GM18870 (cell line): ENCODE results near the gene CHAC1.

Source experiments
- ATAC-seq: cut with Tn5 transposase; IDR thresholded peaks from one replicate; pipeline ENCODE4 v1.9.1; 2021; ENCODE audit warnings: moderate library complexity; ENCODE audit not compliant: unreplicated experiment

The CHAC1 gene

DNA sequence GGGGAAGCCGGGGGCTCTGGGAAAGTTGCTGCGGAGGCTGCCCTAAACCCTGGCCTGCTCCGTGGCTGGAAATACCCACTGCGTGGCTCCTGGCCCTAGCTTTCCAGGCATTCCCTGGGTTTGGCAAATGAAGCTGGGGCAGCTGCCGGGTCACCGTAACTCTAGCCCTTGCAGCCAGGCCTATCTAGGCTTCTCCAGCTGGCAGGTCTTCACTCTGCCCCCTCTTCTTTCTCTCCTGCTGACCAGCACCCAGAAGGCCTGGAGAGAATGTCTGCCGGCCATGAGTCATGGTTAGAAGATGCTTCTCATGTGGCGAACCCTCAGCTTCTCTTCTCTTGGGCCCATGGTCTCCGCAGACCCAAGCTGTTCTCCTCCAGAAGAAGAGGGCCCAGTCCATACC is 29.7 kb upstream of the CHAC1 start:
- ATAC-seq = no peak

DNA sequence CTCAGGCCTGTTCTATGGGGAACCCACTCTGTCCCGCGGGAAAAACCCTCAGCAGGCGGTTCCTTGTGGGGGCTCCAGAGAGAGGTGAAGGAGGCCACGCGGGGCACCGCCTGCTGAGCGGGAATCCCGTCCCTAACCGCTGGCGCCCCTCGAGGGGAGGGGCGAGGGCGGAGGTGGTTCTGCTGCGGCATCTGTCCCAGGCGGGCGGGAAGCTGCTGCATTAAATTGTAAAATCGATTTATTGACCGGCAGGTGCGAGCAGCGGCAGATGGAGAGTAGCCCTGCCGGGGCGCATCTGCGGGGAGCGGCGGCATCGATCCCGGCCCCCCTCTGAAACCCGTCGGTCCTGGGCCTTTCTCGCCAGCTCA is 27.8 kb upstream of the CHAC1 start:
- no peak for ATAC-seq

DNA sequence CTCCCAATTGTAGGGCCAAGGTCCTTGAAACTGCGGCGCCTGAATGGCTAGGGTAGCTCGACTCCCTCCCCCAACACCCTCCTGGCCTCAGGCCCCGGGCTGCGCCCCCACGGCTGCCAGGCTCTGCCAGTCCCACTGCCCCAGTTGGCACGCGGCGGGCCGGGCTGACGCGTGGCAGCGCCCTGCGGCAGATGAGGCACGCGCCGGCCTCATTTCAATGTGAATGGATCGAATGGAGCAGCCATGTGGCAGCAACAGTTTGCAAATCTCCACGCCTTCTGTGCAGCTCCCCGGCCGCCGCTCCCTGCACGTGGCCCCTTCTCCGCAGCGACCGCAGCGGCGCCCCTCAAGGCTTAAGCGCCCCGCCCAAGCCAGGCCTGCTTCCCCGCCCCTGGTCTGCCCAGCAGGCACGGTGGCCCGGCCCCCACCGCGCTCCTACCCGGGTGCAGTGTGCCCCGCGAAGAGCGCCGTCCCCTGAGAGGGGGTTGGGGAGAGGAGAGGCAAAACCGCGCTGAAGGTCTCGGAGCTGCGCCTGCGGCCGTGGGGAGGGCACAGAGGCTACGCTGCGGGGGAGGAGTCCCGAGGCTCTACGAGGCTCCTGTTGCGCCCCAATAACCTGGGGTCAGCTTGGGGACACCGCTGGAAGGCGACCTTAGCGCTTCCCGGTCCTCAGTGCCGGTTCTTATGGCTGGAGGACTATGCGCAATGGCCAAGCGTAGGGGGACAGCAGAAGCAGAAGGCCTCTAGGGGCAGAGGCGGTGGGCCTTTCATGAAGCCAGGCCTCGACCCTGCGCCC is 27.2 kb upstream of the CHAC1 start:
- ATAC-seq = no peak

DNA sequence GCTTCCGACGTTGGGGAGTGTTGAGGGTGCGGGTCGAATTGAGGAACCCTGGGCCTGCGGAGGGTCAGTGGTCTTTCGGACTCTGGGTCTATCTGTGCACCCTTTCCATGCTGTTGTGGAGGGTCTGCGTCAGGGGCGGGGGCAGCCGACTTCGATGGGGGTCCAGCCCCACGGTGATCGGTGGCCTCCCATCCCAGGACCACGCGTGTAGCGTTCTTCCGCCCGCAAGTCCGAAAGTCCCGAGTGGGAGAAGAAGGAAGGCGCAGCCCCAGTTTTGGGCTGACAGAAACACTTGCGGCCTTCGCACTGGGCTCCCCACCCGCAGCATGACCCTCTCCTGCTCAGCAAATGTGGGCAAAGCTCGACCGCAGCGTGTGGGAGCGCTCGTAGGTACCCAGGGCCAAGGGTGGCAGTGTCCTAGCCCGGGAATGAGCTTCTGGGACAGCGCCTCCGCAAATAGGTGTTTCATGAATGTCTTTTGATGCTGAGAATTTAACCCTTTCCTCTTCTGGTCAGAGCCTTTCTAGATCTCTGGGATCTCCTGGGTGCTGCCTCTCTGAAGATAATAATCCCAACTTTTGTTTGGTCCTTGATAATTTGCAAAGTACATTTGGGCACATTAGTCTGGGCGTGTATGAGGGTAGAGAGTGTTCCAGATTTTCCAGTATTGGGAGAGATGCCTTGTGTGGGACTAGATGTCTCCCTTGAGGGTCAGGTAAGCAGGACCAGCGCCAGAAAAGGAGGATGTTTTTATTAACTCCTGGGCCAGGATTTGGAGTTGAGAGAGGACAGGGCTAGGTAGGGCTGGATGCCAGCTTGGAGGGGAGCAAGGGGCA is 26.4 kb upstream of the CHAC1 start:
- ATAC-seq = no peak

DNA sequence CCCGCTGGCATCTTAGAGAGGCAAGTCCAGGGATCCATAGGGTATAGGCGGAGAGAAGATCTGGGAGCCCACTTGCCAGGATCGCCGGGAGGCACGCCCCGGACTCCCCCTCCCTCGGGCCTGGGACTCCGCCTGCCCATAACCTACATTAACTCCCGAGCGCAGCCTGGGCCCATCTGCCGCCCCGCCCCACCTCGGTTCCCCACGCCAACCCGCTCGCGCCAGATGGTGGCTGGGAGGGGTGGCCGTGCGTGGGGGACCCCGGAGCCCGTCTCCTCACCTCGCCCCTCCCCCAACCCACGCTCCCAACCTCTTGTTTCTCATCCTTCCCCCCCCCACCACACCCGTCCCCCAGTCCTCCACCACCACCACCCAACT is 25.8 kb upstream of the CHAC1 start:
- ATAC-seq = no peak

DNA sequence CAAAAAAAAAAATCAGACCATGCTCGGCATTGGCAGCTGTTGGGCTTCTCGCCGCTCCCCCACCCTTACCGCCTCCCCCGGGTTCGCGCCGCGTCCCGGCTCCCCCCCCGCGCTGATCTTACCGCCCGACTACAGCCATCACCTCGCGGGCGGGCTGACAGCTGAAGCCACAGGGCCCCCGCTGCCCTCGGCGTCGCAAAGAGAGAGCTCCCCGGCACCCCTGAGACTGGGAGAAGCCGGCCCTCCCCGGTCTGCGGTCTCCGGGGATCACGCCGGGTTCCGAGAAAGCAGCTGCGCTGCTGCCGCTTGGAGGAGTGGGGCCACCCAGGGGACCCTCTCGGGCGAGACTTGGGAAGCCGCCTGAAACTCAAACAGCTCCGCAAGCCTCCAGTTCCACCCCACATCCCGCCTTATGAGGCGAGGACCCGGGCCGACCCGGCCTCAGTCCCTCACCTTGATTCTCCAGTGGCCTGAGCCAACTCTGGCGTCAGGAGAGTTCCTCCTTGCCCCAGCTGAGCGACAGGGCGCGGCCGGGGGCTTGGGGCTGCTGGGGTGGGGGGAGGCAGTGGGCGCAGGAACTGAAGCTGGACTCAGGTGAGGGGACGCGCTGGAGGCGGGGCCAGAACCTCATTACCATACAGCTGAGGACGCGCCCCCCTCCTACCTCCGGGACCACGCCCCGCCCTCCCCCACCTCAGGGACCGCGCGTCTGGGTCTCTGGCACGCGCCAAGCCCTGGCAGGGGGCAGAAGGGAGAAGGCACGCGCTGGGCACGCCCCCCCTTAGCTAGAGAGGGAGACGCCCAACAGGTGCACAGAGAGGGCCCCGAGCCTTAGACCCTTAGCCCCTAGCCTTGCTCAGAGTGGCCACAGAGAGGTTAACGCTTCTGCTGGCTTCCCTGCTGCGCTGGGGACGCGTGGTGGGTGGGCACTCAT is 25.1 kb upstream of the CHAC1 start:
- ATAC-seq = no peak

DNA sequence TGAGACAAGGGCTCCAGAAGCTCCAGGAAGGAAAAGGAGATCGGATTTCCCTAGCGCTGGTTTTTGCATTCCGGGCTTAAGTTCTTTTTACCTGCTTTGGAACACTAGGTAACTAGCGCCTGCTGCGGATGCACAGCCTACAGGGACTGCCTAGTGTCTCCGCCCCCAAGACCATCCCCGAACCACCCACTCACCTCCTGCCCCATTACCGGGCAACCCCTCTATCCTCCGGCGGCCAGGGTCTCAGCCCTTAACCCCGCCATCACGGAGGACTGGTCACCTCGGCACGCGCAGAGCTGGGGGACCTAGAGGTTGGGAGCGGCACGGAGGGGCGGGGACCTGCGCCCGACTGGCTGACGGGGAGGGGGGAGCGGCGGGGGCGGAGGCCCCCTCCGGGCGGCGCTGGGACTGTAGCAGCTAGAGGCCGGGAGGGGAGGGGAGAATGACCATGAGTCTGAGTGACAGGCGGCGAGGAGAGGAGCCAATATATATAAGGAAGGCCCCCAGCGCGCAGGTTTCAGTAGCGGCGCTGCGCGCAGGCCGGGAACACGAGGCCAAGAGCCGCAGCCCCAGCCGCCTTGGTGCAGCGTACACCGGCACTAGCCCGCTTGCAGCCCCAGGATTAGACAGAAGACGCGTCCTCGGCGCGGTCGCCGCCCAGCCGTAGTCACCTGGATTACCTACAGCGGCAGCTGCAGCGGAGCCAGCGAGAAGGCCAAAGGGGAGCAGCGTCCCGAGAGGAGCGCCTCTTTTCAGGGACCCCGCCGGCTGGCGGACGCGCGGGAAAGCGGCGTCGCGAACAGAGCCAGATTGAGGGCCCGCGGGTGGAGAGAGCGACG is 24.2 kb upstream of the CHAC1 start, which contains the start of gene DLL4:
TSS of gene DLL4 (plus strand) at position 520 of the 839 bp plus-strand sequence. CDS start 329 bp downstream, outside the sequence.
- ATAC-seq = no peak

DNA sequence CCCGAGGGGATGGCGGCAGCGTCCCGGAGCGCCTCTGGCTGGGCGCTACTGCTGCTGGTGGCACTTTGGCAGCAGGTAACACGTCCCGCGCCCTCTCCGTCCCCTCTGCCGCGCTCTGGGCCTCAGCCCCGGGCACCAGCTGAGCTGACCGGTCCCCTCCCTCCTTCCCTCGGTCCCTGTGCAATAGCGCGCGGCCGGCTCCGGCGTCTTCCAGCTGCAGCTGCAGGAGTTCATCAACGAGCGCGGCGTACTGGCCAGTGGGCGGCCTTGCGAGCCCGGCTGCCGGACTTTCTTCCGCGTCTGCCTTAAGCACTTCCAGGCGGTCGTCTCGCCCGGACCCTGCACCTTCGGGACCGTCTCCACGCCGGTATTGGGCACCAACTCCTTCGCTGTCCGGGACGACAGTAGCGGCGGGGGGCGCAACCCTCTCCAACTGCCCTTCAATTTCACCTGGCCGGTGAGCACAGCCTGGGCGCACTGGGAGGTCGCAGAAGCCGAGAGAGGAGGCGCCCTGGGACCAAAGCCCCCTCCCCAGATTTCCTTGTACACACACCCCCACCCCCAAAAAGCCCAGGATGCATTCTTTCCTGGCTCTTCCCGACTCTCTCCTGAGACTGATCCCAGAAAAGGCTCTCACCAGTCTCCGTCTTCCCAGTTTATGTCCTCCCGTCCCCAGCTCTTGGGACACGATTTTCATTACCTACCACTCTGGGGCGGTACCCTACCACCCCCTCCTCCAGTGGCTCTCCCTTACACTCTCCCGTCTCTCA is 23.4 kb upstream of the CHAC1 start:
- ATAC-seq = no peak

DNA sequence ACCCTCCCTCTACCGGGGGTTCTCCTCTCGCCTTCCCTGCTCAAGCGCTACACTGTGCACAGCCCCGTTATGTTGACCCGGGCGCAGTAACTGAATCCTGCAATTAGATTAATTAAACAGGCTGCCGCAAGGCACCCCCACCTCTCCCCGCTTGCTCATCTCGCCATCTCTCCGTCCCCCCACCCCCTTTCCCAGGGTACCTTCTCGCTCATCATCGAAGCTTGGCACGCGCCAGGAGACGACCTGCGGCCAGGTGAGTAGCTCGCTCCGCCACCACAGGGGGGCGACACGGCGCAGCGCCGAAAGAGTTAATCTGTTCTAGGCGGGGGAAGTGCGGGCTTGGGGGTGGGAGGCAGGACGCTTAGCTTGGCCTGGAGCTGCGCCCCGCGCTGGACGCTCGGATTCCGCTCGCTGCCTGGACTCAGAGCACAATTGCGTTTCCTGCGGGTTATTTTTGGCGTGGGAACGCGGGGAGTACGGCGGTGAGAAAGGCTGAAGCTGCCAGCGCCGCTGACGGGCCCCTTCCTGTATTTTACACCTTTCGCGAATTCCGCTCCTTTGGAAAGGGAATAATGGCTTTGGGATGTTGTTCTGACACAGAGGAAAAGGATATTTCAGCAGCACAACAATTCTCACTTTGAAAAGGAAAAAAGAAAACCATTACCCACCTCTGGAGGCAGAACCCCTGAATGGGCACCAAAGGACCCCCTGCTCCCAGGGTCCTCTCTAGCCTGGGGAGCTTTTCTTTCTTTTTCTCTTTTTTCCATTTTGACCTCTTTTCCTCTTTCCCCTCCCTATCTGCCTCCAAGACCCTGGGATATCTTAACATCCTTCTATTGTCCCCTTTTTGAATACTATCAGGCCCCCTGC is 22.6 kb upstream of the CHAC1 start:
- ATAC-seq = no peak

DNA sequence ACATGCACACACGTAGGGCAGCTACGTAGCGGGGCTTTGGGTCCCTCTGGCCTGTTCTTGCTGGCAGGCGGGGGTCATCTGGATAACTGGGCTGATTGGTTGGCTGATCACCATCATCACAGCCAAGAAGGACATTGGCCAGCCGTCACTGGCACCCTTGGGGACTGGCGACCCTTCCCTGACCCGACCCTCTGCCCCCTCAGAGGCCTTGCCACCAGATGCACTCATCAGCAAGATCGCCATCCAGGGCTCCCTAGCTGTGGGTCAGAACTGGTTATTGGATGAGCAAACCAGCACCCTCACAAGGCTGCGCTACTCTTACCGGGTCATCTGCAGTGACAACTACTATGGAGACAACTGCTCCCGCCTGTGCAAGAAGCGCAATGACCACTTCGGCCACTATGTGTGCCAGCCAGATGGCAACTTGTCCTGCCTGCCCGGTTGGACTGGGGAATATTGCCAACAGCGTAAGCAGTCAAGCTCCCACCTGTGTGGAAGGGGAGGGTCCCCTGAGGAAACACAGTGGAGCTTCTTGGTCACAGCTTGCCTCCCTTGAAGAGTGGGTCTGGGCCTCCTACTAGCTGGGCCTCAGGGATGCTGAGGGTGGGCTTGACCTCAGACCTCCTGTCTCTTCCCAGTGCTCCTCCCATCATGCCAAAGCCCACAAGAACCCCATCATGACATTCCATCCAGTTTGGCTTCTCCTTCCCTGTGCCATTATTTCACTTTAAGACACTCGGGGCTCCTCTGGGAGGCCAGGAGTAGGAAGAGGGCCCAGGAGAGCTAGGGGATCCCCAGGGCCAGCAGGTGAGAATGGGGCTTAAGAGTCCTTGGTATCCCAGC is 21.8 kb upstream of the CHAC1 start:
- no peak for ATAC-seq

DNA sequence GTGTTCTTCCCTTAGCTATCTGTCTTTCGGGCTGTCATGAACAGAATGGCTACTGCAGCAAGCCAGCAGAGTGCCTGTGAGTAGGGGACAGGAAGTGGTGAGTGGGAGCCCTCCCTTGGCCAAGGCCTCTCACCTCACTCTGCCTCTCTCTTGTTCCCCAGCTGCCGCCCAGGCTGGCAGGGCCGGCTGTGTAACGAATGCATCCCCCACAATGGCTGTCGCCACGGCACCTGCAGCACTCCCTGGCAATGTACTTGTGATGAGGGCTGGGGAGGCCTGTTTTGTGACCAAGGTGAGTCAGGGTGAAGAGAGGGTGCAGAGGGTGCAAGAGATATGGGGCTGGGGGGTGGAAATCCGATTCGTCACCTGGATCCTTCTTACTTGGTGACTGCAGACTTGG is 21.1 kb upstream of the CHAC1 start:
- no peak for ATAC-seq

DNA sequence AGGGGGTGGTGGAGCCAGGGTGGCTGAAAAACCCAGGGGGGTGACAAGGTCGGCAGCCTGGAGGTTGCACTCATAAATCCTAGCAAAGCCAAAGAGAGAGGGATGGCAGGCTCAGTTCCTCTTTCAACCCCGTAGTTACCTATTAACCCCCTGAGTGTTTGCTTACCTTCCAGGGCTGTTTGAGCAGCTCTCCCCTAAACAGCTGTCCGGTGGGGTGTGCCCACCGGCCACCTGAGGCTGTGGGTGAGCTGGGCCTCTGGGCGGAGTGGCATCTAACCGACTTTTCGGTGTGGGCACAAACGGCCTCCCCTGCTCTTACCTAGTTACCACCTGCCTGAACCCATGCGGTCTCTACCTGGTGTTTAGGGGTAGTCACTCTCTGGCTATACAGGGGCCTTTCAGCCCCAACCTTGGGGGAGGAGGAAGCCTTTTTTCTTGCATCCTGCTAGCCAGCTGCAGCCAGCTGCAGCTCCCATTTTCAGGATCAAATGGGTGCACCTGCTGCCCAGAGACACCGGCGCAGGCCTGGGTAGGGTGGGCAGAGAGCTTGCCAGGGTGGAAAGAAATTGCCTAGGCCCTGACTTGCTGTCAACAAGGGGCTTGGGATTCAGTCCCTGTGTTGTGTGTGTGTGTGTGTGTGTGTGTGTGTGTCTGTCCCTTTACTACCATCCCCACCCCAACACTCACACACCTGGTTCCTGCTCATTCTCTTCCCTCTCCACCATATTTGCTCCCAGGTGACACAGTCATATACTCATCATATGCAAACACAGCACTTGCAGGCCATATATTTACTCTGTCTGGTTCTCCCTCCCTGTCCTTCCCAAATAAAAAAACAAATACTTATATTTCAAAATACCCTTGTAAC is 20.4 kb upstream of the CHAC1 start:
- no peak for ATAC-seq

DNA sequence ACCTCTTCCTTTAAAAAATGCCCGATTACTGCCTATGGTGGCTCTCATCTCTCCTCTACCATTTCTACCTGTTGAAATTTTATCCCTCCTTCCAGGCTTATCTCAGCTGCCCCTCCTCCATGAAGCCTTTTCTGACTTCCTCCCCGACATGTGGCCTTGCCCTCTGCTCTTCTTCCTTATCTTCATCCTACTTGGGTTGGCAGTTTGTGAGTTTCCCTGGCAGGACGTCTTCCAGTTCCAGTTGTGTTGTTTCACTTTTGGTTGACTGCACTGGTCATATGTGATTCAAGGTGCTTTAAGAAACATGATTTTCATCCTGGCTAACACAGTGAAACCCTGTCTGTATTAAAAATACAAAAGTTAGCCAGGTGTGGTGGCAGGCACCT is 19.8 kb upstream of the CHAC1 start:
- no peak for ATAC-seq

DNA sequence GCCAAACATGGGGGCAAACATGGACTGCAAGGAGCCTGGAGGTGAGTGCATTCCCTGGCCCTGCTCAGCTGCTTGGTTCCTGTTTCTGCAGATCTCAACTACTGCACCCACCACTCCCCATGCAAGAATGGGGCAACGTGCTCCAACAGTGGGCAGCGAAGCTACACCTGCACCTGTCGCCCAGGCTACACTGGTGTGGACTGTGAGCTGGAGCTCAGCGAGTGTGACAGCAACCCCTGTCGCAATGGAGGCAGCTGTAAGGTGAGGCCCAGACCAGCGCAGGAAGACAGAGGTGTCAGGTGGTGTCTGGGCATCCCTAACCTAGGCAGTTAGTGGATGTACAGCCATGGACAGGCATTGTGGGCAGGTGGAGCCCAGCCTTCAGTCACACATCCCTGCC is 18.8 kb upstream of the CHAC1 start:
- no peak for ATAC-seq

DNA sequence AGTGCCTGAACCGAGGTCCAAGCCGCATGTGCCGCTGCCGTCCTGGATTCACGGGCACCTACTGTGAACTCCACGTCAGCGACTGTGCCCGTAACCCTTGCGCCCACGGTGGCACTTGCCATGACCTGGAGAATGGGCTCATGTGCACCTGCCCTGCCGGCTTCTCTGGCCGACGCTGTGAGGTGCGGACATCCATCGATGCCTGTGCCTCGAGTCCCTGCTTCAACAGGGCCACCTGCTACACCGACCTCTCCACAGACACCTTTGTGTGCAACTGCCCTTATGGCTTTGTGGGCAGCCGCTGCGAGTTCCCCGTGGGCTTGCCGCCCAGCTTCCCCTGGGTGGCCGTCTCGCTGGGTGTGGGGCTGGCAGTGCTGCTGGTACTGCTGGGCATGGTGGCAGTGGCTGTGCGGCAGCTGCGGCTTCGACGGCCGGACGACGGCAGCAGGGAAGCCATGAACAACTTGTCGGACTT is 17.0 kb upstream of the CHAC1 start:
- ATAC-seq = no peak
